Amniotic stem cell (primary cell): Measurements from ENCODE around the gene NKX2-8.

Source experiments
- DNase-seq: peaks from one replicate; lab custom pipeline; 2025; lab: John Stamatoyannopoulos, UW

NKX2-8 gene

GRCh38 chr14:36582011-36582873 is at the start of gene NKX2-8:
Gene NKX2-8, minus strand, starts transcription at chr14:36582614. Its CDS starts 225 bp downstream, at chr14:36582389.
- no peak for DNase-seq

- DNase-seq, result no peak
These were observed 45.6 kb upstream of the NKX2-8 start for GRCh38 chr14:36627981-36628380.

GRCh38 chr14:36626151-36626550 is 43.7 kb upstream of the NKX2-8 start:
- no peak for DNase-seq

- DNase-seq, result no peak
These were observed 43.0 kb upstream of the NKX2-8 start for GRCh38 chr14:36625436-36625835.

GRCh38 chr14:36625014-36625413 is 42.6 kb upstream of the NKX2-8 start:
- DNase-seq, result no peak

GRCh38 chr14:36619853-36620252 is 37.4 kb upstream of the NKX2-8 start:
- no peak for DNase-seq

- DNase-seq, result no peak
These were observed 36.7 kb upstream of the NKX2-8 start for GRCh38 chr14:36619131-36619530.

GRCh38 chr14:36618641-36619040 is 36.2 kb upstream of the NKX2-8 start:
- DNase-seq, result no peak

- no peak for DNase-seq
These were observed 35.4 kb upstream of the NKX2-8 start for GRCh38 chr14:36617824-36618223.

GRCh38 chr14:36605506-36605857 is 23.1 kb upstream of the NKX2-8 start:
- DNase-seq, result no peak

- DNase-seq, result no peak
These were observed 22.5 kb upstream of the NKX2-8 start for GRCh38 chr14:36604757-36605505.

GRCh38 chr14:36600431-36600830 is 18.0 kb upstream of the NKX2-8 start:
- DNase-seq, result no peak

GRCh38 chr14:36591482-36591881 is 9.1 kb upstream of the NKX2-8 start:
- DNase-seq, result no peak

GRCh38 chr14:36588788-36589187 is 6.4 kb upstream of the NKX2-8 start:
- DNase-seq, result no peak

GRCh38 chr14:36588119-36588518 is 5.7 kb upstream of the NKX2-8 start:
- DNase-seq, result no peak

- DNase-seq, result no peak
These were observed 2.7 kb upstream of the NKX2-8 start for GRCh38 chr14:36585100-36585499.

- no peak for DNase-seq
These were observed 1.7 kb upstream of the NKX2-8 start for GRCh38 chr14:36583893-36584811.

GRCh38 chr14:36583242-36583892 is 953 bp upstream of the NKX2-8 start:
- DNase-seq, result no peak

GRCh38 chr14:36582874-36583241 is 444 bp upstream of the NKX2-8 start:
- no peak for DNase-seq

- no peak for DNase-seq
These were observed 1.3 kb downstream of the NKX2-8 start for GRCh38 chr14:36580856-36581831.
